ENCODE results near the gene KIFC3. TPM values are rescaled to one million over a fixed set of nuclear protein-coding genes. Genes with fewer than 3 reads are reported as not detected.

Gene KIFC3
- total and polyA plus RNA-seq, 2 donors (not counting 1 experiment from before 2014, with no cell fraction given): 0.07 to 0.67 TPM

GRCh38 chr16:57709663-57710062, 92.6 kb downstream of the KIFC3 start:
- H3K36me3 ChIP-seq (replicated peaks in 1 of 2; ENCODE audit: control extremely low read depth in 1 of 2, control insufficient read depth in 1 of 2, extremely low read depth in 1 of 2, insufficient read depth in 2 of 2, low read length in 1 of 2): no peaks in the 10 kb centered on the region

More at GRCh38 chr16:57709663-57710062, 92.6 kb downstream of the KIFC3 start:
- Histone ChIP-seq H3K27me3 (replicated peaks in 1 of 4; ENCODE audit: control extremely low read depth in 1 of 4, control insufficient read depth in 3 of 4, insufficient read depth in 4 of 4, low read length in 3 of 4) (no peaks in the 10 kb centered on the region), H3K4me1 (ENCODE audit: control insufficient read depth in 2 of 2, insufficient read depth in 2 of 2, low read length in 2 of 2) (no peaks in the 10 kb centered on the region), H3K9ac (ENCODE audit: low read length) (no peak overlapping the region), H3K4me3 (ENCODE audit: control extremely low read depth in 1 of 5, extremely low read depth in 1 of 5, insufficient read depth in 1 of 5, low read depth in 2 of 5, low read length in 4 of 5) (no peak overlapping the region), H4K20me1 (ENCODE audit: control insufficient read depth, insufficient read depth, low read length, poor library complexity, severe bottlenecking) (no peaks in the 10 kb centered on the region), H3K4me2 (replicated peaks; ENCODE audit: low read depth, low read length, poor library complexity, severe bottlenecking) (no peak overlapping the region), H2AFZ (ENCODE audit: insufficient read depth, low read depth, low read length, poor library complexity, severe bottlenecking) (no peak overlapping the region), H3K79me2 (ENCODE audit: control insufficient read depth, insufficient read depth, low read length) (no peaks in the 10 kb centered on the region), H3K9me3 (ENCODE audit: control extremely low read depth in 1 of 3, control insufficient read depth in 2 of 3, insufficient read depth in 1 of 3, low read length in 2 of 3) (peaks cover 0 to 3% (median 0%) of the 10 kb centered on the region in 3 donors), H3K27ac (ENCODE audit: low read length in 2 of 2) (no peak overlapping the region)
- CTCF ChIA-PET: no interaction called here
- TF ChIP-seq, protein P1, sequence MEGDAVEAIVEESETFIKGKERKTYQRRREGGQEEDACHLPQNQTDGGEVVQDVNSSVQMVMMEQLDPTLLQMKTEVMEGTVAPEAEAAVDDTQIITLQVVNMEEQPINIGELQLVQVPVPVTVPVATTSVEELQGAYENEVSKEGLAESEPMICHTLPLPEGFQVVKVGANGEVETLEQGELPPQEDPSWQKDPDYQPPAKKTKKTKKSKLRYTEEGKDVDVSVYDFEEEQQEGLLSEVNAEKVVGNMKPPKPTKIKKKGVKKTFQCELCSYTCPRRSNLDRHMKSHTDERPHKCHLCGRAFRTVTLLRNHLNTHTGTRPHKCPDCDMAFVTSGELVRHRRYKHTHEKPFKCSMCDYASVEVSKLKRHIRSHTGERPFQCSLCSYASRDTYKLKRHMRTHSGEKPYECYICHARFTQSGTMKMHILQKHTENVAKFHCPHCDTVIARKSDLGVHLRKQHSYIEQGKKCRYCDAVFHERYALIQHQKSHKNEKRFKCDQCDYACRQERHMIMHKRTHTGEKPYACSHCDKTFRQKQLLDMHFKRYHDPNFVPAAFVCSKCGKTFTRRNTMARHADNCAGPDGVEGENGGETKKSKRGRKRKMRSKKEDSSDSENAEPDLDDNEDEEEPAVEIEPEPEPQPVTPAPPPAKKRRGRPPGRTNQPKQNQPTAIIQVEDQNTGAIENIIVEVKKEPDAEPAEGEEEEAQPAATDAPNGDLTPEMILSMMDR (IDR thresholded peaks at IDR 0.05): no peak
- no peak for TF ChIP-seq EZH2 (IDR thresholded peaks at IDR 0.05; ENCODE audit: borderline replicate concordance, insufficient read depth, low read depth, low read length, poor library complexity, severe bottlenecking)
- Mint-ChIP-seq H3K9me3 (ENCODE audit: insufficient read depth) (no peaks in the 10 kb centered on the region), H3K27me3 (peaks cover 30% of the 10 kb centered on the region), H3K4me3 (no peak overlapping the region), H3K4me1 (no peaks in the 10 kb centered on the region), H3K27ac (no peak overlapping the region)
- intact Hi-C loops (cut with micrococcal nuclease): no loop called here
- no peak for DNase-seq
- POLR2A ChIA-PET: no interaction called here
- 100% methylated on average over 3 of the region's 3 CpGs for WGBS (ENCODE audit: insufficient coverage)
- no peak for ATAC-seq (ENCODE audit: low read depth)

Small RNA genes within 50 kb of the gene (small RNA-seq; reads per million reads assigned to genes)
- gene MIR6772 (ENCODE audit: insufficient read length, low read depth, low replicate concordance) (not detected), gene RNU6-20P (ENCODE audit: insufficient read length, low read depth, low replicate concordance) (not detected)

Other genes with a start within 250 kb of the KIFC3 start
- gene ADGRG1, start 173.9 kb downstream of the KIFC3 start, total RNA-seq: 0.20 and 0.78 TPM in 2 replicates
- 0.61 and 0.98 TPM in 2 replicates for gene ADGRG1, start 173.9 kb downstream of the KIFC3 start, polyA plus RNA-seq
- gene ADGRG3, start 134.2 kb downstream of the KIFC3 start, total RNA-seq: not detected in 2 replicates
- 0.10 TPM in 1 of 2 replicates, not detected in the other for gene ADGRG3, start 134.2 kb downstream of the KIFC3 start, polyA plus RNA-seq
- gene DRC7, start 107.7 kb downstream of the KIFC3 start, total RNA-seq: 0.22 and 2.1 TPM in 2 replicates
- gene DRC7, start 107.7 kb downstream of the KIFC3 start, polyA plus RNA-seq: 0.12 TPM in 1 of 2 replicates, not detected in the other
- 17.3 and 20.3 TPM in 2 replicates for gene KATNB1, start 66.7 kb downstream of the KIFC3 start, total RNA-seq
- gene KATNB1, start 66.7 kb downstream of the KIFC3 start, polyA plus RNA-seq: 28.8 and 29.0 TPM in 2 replicates
- gene CNGB1, start 168.6 kb upstream of the KIFC3 start, total RNA-seq: not detected in 2 replicates
- gene CNGB1, start 168.6 kb upstream of the KIFC3 start, polyA plus RNA-seq: not detected in 2 replicates
- gene ZNF319, start 198.2 kb upstream of the KIFC3 start, total RNA-seq: 12.4 and 15.0 TPM in 2 replicates
- gene ZNF319, start 198.2 kb upstream of the KIFC3 start, polyA plus RNA-seq: 8.2 and 15.1 TPM in 2 replicates
- gene USB1, start 198.9 kb upstream of the KIFC3 start, total RNA-seq: 32.8 and 34.4 TPM in 2 replicates
- gene USB1, start 198.9 kb upstream of the KIFC3 start, polyA plus RNA-seq: 24.9 and 37.0 TPM in 2 replicates
- gene MMP15, start 223.3 kb upstream of the KIFC3 start, total RNA-seq: not detected in 2 replicates
- gene MMP15, start 223.3 kb upstream of the KIFC3 start, polyA plus RNA-seq: not detected in 2 replicates